ENCODE data around the gene CLIC6. TPM values are rescaled to one million over a fixed set of nuclear protein-coding genes. Genes with fewer than 3 reads are reported as not detected.
"Not testable (repeated sequence)": the region's sequence is repeated elsewhere in the genome, so short reads cannot be mapped to it uniquely, and the experiment has no call there.

Gene CLIC6
- total RNA-seq, 2 experiments from 2014 or later, result not detected

DNA sequence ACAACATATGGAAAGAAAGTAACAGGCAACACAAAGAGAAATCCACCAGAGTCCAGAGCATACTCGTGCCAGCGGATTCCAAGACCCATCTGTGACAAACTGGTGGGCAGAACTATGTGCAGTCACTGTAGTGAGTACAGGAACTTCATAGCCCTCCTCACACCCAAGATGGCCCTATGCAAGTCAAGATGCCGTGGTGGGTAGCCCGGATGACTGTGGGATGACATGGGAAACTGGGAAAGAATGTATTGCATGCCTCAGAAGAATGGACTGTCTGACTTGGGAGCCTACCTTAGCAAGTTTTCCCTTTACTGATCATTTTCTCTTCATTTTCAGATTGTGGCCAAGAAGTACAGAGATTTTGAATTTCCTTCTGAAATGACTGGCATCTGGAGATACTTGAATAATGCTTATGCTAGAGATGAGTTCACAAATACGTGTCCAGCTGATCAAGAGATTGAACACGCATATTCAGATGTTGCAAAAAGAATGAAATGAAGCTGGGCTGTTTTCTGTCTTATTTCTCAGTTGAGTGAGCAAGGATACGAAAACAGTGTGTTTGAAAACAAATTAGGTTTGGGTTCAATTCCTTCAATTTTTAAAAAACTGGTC, 47.3 kb downstream of the CLIC6 start:
- H3K36me3 ChIP-seq (ENCODE audit: insufficient read depth, low read length), result no peaks in the 10 kb centered on the region
- H3K9me3 ChIP-seq (ENCODE audit: low read length), result no peaks in the 10 kb centered on the region
- no peak overlapping the region for H3K4me2 ChIP-seq (ENCODE audit: low read length)
- no peaks in the 10 kb centered on the region for H4K20me1 ChIP-seq (ENCODE audit: insufficient read depth, low read length)
- CTCF ChIA-PET (ENCODE audit: unreplicated experiment), result no interaction called here
- H3K9me2 ChIP-seq (ENCODE audit: insufficient read depth, low read length), result no peaks in the 10 kb centered on the region
- H3K4me1 ChIP-seq (ENCODE audit: insufficient read depth, low read length, poor library complexity, severe bottlenecking), result no peaks in the 10 kb centered on the region
- no peak overlapping the region for H3K4me3 ChIP-seq (ENCODE audit: low read depth, low read length, poor library complexity, severe bottlenecking)
- TF ChIP-seq CTCF (conservative IDR thresholded peaks at IDR 0.05; ENCODE audit: low read length) (no peak), EZH2phosphoT487 (IDR thresholded peaks at IDR 0.05; ENCODE audit: borderline replicate concordance, low read depth, low read length) (no peak)
- H2AFZ ChIP-seq (ENCODE audit: low read length), result no peak overlapping the region
- no TSS peak for BruUV-seq (replicated peaks)
- no peak overlapping the region for H3K27ac ChIP-seq (ENCODE audit: low read depth, low read length, poor library complexity, severe bottlenecking)
- POLR2A ChIA-PET, result no interaction called here
- H3K79me2 ChIP-seq (ENCODE audit: insufficient read depth, low read depth, low read length), result no peaks in the 10 kb centered on the region
- no peak for DNase-seq (ENCODE audit: low spot score)
- intact Hi-C loops (cut with micrococcal nuclease; ENCODE audit: unreplicated experiment), result no loop called here

- intact Hi-C loops (cut with micrococcal nuclease; ENCODE audit: unreplicated experiment); H4K20me1 ChIP-seq (ENCODE audit: insufficient read depth, low read length); BruUV-seq (replicated peaks); H3K4me2 ChIP-seq (ENCODE audit: low read length); H2AFZ ChIP-seq (ENCODE audit: low read length); H3K27ac ChIP-seq (ENCODE audit: low read depth, low read length, poor library complexity, severe bottlenecking); H3K79me2 ChIP-seq (ENCODE audit: insufficient read depth, low read depth, low read length); POLR2A ChIA-PET; DNase-seq (ENCODE audit: low spot score); H3K4me1 ChIP-seq (ENCODE audit: insufficient read depth, low read length, poor library complexity, severe bottlenecking); H3K9me3 ChIP-seq (ENCODE audit: low read length); H3K4me3 ChIP-seq (ENCODE audit: low read depth, low read length, poor library complexity, severe bottlenecking); H3K9me2 ChIP-seq (ENCODE audit: insufficient read depth, low read length); H3K36me3 ChIP-seq (ENCODE audit: insufficient read depth, low read length); CTCF ChIA-PET (ENCODE audit: unreplicated experiment): not testable (repeated sequence)
Observed at GRCh38 chr21:34718529-34718928, 49.7 kb downstream of the CLIC6 start.

GRCh38 chr21:34722684-34723300, 54.0 kb downstream of the CLIC6 start:
- H3K79me2 ChIP-seq (ENCODE audit: insufficient read depth, low read depth, low read length), result no peaks in the 10 kb centered on the region
- BruUV-seq (replicated peaks), result no TSS peak
- no peaks in the 10 kb centered on the region for H4K20me1 ChIP-seq (ENCODE audit: insufficient read depth, low read length)
- H3K4me3 ChIP-seq (ENCODE audit: low read depth, low read length, poor library complexity, severe bottlenecking), result no peak overlapping the region
- ChIA-PET POLR2A (no interaction called here), CTCF (ENCODE audit: unreplicated experiment) (interaction anchor here (0.5 kb wide), 1 partner anchor 1254 kb away, joined by 6 read pairs; no protein-coding TSS in a partner anchor)
- H3K9me3 ChIP-seq (ENCODE audit: low read length), result no peaks in the 10 kb centered on the region
- intact Hi-C loops (cut with micrococcal nuclease; ENCODE audit: unreplicated experiment), result no loop called here
- TF ChIP-seq CTCF (conservative IDR thresholded peaks at IDR 0.05; ENCODE audit: low read length) (peak; percentile 90), EZH2phosphoT487 (IDR thresholded peaks at IDR 0.05; ENCODE audit: borderline replicate concordance, low read depth, low read length) (no peak)
- H3K9me2 ChIP-seq (ENCODE audit: insufficient read depth, low read length), result no peaks in the 10 kb centered on the region
- no peak overlapping the region for H3K4me2 ChIP-seq (ENCODE audit: low read length)
- no peak overlapping the region for H3K27ac ChIP-seq (ENCODE audit: low read depth, low read length, poor library complexity, severe bottlenecking)
- H3K36me3 ChIP-seq (ENCODE audit: insufficient read depth, low read length), result no peaks in the 10 kb centered on the region
- no peak overlapping the region for H2AFZ ChIP-seq (ENCODE audit: low read length)
- H3K4me1 ChIP-seq (ENCODE audit: insufficient read depth, low read length, poor library complexity, severe bottlenecking), result no peaks in the 10 kb centered on the region
- DNase-seq (ENCODE audit: low spot score), result peak; percentile 38

Measured in OCI-LY7 (cell line).